Measurements from ENCODE around the gene RND3. TPM values are rescaled to one million over a fixed set of nuclear protein-coding genes. Genes with fewer than 3 reads are reported as not detected.

Gene RND3
- total and polyA plus RNA-seq, 2 of the 13 experiments (the other 11 are each of a cell fraction or from before 2014, with no cell fraction given) = 0.13 to 0.42 TPM

- peak overlapping the region; percentile 60 for H3K4me2 ChIP-seq (ENCODE audit: low read depth, low read length)
- FAIRE-seq (no peak), DNase-seq (ENCODE audit: low spot score) (no peak), ATAC-seq (0 out of 3 replicates have a peak, but pooled peaks have one; percentile 6)
- H3K27me3 ChIP-seq (ENCODE audit: control insufficient read depth in 1 of 2, insufficient read depth in 2 of 2, low read length in 2 of 2) = peaks cover 6 to 31% of the 10 kb centered on the region in 2 experiments; a peak in 4 of 5 replicates
- in situ Hi-C loops (cut with HindIII; ENCODE audit: extremely low pct_ligation_motif_present, low pct_unique_long_range_greater_than_20kb) (loop anchor here (5.0 kb wide), 1 partner anchor 890 kb away; no protein-coding TSS in a partner anchor), intact Hi-C loops (cut with micrococcal nuclease; ENCODE audit: unreplicated experiment) (loop anchor here (1.0 to 5.0 kb wide), 3 partner anchors 500 to 890 kb away; no protein-coding TSS in a partner anchor)
- no peaks in the 10 kb centered on the region for H3K79me2 ChIP-seq (ENCODE audit: insufficient read depth, low read length)
- no peak overlapping the region for H3K27ac ChIP-seq (ENCODE audit: extremely low read length, insufficient read depth, low read length)
- ChIA-PET CTCF (ENCODE audit: low intra/inter-chr PET ratio, low total read pairs) (interaction anchor here (1.2 to 1.9 kb wide), 2 partner anchors 887 to 889 kb away, joined by 3 to 19 read pairs; no protein-coding TSS in a partner anchor), POLR2A (no interaction called here)
- BruUV-seq (replicated peaks) = TSS peak; percentile 63
- H3K9ac ChIP-seq (ENCODE audit: insufficient read depth, low read depth, low read length) = no peak overlapping the region
- H3K4me3 ChIP-seq (replicated peaks in 1 of 3; ENCODE audit: insufficient read depth in 1 of 3, low read depth in 2 of 3, low read length in 3 of 3) = peak overlapping the region; percentile 40 to 55 (median 43); a peak in 4 of 6 replicates
- H2AFZ ChIP-seq (ENCODE audit: low read length) = no peak overlapping the region
- no peaks in the 10 kb centered on the region for H4K20me1 ChIP-seq (ENCODE audit: insufficient read depth, low read length)
- no peaks in the 10 kb centered on the region for H3K9me3 ChIP-seq (ENCODE audit: low read length)
- WGBS (ENCODE audit: low lambda C conversion rate) = 9% methylated on average over 44 of the region's 45 CpGs
- H3K36me3 ChIP-seq (replicated peaks in 1 of 2; ENCODE audit: control insufficient read depth in 1 of 2, insufficient read depth in 2 of 2, low read length in 2 of 2) = no peaks in the 10 kb centered on the region
- H3K4me1 ChIP-seq (ENCODE audit: insufficient read depth, low read length) = peaks cover 21% of the 10 kb centered on the region
- TF ChIP-seq, protein P1, sequence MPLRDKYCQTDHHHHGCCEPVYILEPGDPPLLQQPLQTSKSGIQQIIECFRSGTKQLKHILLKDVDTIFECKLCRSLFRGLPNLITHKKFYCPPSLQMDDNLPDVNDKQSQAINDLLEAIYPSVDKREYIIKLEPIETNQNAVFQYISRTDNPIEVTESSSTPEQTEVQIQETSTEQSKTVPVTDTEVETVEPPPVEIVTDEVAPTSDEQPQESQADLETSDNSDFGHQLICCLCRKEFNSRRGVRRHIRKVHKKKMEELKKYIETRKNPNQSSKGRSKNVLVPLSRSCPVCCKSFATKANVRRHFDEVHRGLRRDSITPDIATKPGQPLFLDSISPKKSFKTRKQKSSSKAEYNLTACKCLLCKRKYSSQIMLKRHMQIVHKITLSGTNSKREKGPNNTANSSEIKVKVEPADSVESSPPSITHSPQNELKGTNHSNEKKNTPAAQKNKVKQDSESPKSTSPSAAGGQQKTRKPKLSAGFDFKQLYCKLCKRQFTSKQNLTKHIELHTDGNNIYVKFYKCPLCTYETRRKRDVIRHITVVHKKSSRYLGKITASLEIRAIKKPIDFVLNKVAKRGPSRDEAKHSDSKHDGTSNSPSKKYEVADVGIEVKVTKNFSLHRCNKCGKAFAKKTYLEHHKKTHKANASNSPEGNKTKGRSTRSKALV (CRISPR knock-in tag; IDR thresholded peaks at IDR 0.05) = peak; percentile 19; the same call in 1 of the 2 replicates
- TF ChIP-seq RBM22 (optimal IDR thresholded peaks at IDR 0.05; ENCODE audit: low read length) (no peak), ZNF235 (CRISPR knock-in tag; IDR thresholded peaks at IDR 0.05; ENCODE audit: borderline replicate concordance) (no peak), NFYB (CRISPR knock-in tag; IDR thresholded peaks at IDR 0.05) (no peak), MED8 (CRISPR knock-in tag; IDR thresholded peaks at IDR 0.05; ENCODE audit: insufficient replicate concordance) (no peak), ZNF446 (CRISPR knock-in tag; IDR thresholded peaks at IDR 0.05) (no peak), NFE2L1 (CRISPR knock-in tag; IDR thresholded peaks at IDR 0.05; ENCODE audit: borderline replicate concordance) (no peak), TSC22D2 (CRISPR knock-in tag; IDR thresholded peaks at IDR 0.05; ENCODE audit: borderline replicate concordance) (no peak), SPEN (CRISPR knock-in tag; IDR thresholded peaks at IDR 0.05; ENCODE audit: low read depth) (no peak), LRRFIP1 (CRISPR knock-in tag; conservative IDR thresholded peaks at IDR 0.05) (no peak), TEAD2 (CRISPR knock-in tag; IDR thresholded peaks at IDR 0.05) (no peak), SOX6 (IDR thresholded peaks at IDR 0.05) (no peak), SOX6 (CRISPR knock-in tag; IDR thresholded peaks at IDR 0.05) (no peak)
- TF ChIP-seq, protein P2, sequence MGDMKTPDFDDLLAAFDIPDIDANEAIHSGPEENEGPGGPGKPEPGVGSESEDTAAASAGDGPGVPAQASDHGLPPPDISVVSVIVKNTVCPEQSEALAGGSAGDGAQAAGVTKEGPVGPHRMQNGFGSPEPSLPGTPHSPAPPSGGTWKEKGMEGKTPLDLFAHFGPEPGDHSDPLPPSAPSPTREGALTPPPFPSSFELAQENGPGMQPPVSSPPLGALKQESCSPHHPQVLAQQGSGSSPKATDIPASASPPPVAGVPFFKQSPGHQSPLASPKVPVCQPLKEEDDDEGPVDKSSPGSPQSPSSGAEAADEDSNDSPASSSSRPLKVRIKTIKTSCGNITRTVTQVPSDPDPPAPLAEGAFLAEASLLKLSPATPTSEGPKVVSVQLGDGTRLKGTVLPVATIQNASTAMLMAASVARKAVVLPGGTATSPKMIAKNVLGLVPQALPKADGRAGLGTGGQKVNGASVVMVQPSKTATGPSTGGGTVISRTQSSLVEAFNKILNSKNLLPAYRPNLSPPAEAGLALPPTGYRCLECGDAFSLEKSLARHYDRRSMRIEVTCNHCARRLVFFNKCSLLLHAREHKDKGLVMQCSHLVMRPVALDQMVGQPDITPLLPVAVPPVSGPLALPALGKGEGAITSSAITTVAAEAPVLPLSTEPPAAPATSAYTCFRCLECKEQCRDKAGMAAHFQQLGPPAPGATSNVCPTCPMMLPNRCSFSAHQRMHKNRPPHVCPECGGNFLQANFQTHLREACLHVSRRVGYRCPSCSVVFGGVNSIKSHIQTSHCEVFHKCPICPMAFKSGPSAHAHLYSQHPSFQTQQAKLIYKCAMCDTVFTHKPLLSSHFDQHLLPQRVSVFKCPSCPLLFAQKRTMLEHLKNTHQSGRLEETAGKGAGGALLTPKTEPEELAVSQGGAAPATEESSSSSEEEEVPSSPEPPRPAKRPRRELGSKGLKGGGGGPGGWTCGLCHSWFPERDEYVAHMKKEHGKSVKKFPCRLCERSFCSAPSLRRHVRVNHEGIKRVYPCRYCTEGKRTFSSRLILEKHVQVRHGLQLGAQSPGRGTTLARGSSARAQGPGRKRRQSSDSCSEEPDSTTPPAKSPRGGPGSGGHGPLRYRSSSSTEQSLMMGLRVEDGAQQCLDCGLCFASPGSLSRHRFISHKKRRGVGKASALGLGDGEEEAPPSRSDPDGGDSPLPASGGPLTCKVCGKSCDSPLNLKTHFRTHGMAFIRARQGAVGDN (CRISPR knock-in tag; IDR thresholded peaks at IDR 0.05) = 0 out of 2 replicates have a peak, but pooled peaks have one; percentile 9
Observed at GRCh38 chr2:150486539-150487484, 655 bp downstream of the RND3 start.

Data from HepG2 (cell line).